Muscle of back (tissue), 11 donors: ENCODE measurements around the gene CEP112. TPM values are rescaled to one million over a fixed set of nuclear protein-coding genes. Genes with fewer than 3 reads are reported as not detected.

Source experiments
- DNase-seq, 3 donors: peaks; one replicate each; pipeline versions ENCODE4 v3.0.0 to v3.0.0-alpha.2; 2013
- polyA plus RNA-seq, 10 donors: library from polyadenylated mRNA; unstranded; fragments of 120-200 nt; gene quantifications; one replicate each; pipeline ENCODE4 v1.2.1, GENCODE V29; 2013; ENCODE audit not compliant: insufficient read length in 10 of 10

CEP112 gene
- polyA plus RNA-seq, 10 donors: 14.3 to 21.3 (median 17.8) TPM

DNA sequence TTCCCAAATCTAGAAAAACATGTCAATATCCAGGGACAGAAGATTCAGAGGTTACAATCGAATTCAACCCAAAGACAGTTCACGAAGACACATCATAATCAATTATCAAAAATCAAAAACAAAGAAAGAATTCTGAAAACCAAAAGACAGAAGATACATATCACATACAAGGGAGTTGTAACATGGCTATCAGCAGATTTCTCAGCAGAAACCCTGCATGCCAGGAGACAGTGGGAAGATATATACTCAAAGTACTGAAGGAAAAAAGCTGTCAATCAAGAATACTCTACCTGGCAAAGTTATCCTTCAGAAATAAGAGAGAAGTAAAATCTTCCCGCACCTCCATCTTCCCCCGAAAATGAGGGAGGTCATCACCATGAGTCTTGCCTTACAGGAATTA lies 258.6 kb downstream of the CEP112 start:
- no peak for DNase-seq

GRCh38 chr17:65931246-65932149 lies 260.4 kb downstream of the CEP112 start:
- peak in 1 of 3 donors; percentile 60 for DNase-seq

GRCh38 chr17:65930140-65930730 lies 261.7 kb downstream of the CEP112 start:
- DNase-seq: no peak

DNA sequence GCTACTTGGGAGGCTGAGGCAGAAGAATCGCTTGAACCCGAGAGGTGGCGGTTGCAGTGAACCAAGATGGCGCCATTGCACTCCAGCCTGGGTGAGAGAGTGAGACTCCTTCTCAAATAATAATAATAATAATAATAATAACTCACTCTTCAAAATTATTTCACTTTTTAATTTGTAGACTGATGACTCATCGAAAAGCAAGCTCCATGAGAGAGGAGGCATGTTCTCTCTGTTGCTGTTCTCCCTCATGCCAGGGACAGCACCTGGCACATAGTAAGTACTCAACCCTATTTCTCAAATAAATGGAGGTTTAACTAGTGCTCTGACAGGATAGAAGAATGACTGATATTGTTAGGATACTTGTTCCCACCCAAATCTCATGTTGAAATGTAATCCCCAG lies 265.3 kb downstream of the CEP112 start:
- no peak for DNase-seq

DNA sequence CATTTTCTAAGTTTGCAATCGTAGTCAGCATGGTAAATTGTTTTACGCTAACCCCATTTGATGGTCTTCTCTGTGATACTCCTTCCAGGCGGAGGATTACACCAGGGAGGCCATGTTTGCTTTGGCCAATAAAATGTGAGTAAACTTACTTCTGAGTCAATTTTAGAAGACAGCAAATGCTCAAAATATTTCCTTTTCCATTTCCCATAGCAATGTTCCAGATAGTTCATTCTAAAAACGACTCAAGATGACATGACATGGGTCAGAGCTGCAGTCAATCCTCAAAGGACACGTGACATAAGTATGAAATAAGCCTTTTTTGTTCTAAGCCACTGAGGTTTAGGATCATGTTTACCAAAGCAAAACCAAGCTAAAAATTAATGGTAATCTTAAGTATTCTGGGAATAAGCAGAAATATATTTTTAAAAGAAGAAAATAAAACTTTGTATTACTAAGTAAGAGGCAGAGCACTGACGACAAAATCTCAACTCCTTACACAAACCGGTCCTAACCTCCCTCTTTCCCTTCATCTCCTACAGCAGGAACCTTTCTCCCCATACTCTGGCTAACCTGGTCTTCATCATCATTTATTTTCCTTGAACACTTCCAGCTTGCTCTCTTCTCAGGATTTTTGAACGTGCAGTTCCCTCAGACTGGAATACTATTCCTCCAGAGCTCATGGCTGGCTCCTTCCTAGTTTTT lies 266.2 kb downstream of the CEP112 start:
- DNase-seq: peak in 2 of 3 donors; percentile 67 to 75

DNA sequence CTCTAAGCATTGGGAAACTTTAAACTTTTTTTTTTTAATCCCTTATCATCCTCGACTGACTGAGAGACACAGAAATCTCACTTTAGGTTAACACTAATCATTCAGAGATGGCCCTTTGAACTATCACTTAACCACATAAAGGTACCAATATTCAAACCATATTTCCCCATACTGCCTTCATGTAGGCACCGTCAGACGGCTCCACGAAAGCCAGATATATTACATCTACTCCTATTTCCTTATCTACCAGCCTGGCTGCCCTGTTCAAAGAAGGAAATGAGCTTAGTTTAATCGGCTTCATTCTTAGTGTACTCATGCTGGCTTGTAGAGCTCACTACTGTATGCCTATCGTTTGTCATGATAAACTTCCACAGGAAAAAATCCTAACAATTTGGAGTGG lies 270.9 kb downstream of the CEP112 start:
- no peak for DNase-seq

DNA sequence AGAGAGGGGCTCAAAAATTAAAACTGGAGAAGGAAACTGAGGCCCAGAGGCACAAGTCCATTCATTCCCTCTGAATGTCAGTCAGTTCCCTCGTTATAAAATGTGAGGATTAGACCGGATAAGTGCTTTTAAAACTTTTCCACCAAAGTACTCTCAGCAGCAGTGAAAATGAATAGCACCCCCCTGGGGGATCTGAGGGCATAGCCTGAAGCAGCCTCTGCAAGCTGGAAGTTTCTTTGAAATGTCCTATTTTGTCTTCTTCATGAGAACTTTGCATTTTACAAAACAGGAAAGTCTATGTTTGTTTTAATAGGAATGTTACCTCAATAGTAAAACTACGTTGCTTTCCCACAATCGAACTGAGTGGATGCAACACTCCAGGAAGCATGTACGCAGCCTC lies 273.0 kb downstream of the CEP112 start:
- no peak for DNase-seq

- peak in 2 of 3 donors; percentile 22 to 52 for DNase-seq
These were observed 273.4 kb downstream of the CEP112 start for GRCh38 chr17:65918500-65918899.

DNA sequence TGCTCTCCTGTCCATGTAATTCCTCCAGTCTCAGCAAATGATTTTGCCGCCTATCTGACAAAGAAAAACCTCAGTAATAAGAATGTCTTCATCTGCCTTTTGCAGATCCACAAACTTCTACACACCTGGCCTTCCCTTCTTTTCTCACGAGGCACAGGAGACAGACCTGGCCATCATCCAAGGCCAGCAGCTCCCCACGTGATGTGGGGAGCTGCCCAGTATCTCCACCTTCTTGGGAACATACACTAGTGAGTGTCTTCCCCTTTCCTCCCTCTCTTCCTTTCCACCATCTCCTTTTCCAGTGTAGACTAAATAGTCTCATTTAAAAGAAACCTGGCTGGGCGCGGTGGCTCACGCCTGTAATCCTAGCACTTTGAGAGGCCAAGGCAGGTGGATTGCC lies 274.4 kb downstream of the CEP112 start:
- no peak for DNase-seq

GRCh38 chr17:65916425-65916824 lies 275.5 kb downstream of the CEP112 start:
- DNase-seq: no peak

GRCh38 chr17:65914784-65915342 lies 277.1 kb downstream of the CEP112 start:
- no peak for DNase-seq

DNA sequence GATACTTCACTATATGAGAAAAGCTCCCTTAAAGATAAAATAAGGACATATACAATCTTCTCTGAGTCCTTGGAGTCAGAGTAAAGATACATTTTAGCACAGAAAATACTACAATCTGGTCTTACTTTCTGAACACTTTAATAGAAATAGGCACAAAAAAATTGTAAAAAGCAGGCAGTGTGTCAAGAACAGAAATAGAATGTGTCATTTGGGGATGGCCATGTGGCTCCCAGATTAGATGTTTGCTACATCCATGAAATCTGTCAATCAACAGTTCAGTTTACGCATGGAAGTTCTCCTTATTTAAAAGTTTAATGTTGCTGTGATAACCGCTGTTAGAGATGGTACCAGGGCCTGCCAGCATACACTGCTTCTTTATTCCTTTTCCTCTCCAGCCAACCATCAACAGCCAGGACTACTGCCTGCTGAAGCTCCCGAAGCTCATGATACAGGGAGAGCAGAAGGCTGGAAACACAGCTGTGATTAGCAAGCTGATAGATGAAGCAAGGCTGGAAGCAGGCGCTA lies 278.5 kb downstream of the CEP112 start:
- DNase-seq: peak in 2 of 3 donors; percentile 23 to 62

DNA sequence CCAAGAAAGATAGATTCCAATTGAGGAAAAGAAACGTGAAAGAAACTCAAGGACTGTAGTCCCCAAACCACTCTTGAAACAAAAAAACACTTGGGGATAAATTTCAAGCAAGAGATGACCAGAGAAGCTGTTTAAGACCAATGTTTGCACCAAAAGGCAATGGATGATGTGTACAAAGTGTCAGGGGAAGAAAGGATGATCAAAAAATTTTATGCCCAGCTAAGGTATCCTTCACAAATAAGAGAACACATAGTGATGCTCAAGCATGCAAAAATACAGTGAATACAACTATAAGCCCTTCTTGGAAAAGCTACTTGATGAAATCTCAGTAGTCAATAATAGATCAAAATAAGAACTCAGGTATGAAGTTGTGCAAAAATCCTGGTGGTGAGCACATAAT lies 281.1 kb downstream of the CEP112 start:
- DNase-seq: no peak

DNA sequence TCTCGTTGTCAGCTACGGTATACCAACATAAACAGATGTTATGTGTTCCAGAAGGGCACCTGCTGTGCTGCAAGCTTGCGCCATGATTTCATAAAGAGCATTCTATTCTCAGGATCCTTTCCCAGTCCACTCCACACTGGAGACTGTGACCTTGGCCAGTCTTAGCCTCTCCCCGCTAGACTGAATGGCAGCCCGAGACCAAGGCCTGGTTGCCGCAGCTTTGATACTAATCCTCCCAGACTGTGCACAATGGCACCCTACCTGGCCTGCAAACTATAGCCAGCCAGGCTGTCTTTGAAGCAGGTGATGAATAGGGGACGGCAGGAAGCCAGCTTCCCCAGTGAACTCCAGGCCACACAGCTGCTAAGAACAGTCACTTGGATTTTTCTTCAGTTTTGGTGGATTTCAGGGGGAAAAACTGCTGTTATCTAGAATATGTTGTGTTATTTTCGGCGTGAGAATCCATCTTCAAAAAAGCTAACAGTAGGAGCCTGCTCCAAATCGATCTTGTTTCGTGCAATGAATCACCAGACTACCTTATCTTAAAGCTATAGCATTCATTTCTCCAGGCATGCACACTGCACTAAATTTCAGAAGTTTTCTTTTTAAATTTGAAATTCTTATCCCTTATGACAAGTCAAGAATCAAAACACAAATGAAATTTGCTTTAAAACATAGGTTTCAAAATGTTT lies 289.0 kb downstream of the CEP112 start:
- peak in 1 of 3 donors; percentile 41 for DNase-seq

DNA sequence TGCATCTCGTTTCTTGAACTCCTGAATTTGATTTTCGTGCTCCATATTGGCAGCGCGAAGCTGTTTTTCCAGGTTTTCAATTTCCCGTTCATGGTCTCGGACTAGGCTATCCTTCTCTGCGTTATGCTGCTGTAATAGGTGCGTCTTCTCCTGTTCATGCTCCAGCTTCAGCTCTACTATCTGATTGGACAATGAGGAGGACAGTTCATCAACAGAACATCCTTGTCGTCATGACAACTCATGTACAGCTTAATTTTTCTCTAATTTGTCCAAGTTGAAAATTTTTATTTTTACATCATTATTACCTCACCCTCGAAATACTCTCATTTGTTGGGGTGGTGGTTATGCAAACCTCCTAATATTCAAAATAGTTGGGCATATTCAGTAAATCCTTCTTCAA lies 289.8 kb downstream of the CEP112 start:
- no peak for DNase-seq

DNA sequence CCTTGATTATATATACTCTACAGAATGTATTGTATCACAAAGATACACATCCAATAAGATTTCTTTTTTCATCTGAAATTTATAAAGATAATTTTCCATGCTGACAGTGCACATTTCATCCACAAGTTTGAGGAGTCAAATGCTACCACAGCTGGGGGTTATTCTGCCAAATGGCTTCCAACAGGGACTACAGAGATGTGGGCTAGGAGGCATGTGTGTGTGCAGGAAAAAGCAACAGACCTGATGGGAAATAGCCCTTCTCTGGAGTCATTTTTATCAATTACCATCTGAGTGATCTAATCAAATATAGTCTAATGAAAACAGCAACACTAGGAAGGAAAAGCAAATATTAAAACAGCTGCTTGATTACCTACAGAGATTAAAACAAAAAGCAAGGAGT lies 290.5 kb downstream of the CEP112 start:
- no peak for DNase-seq

GRCh38 chr17:65900216-65900615 lies 291.7 kb downstream of the CEP112 start:
- DNase-seq: peak in 2 of 3 donors; percentile 16 to 43

- no peak for DNase-seq
These were observed 293.3 kb downstream of the CEP112 start for GRCh38 chr17:65898651-65899050.

- no peak for DNase-seq
These were observed 295.0 kb downstream of the CEP112 start for GRCh38 chr17:65896889-65897288.

- no peak for DNase-seq
These were observed 296.0 kb downstream of the CEP112 start for GRCh38 chr17:65895969-65896368.

DNA sequence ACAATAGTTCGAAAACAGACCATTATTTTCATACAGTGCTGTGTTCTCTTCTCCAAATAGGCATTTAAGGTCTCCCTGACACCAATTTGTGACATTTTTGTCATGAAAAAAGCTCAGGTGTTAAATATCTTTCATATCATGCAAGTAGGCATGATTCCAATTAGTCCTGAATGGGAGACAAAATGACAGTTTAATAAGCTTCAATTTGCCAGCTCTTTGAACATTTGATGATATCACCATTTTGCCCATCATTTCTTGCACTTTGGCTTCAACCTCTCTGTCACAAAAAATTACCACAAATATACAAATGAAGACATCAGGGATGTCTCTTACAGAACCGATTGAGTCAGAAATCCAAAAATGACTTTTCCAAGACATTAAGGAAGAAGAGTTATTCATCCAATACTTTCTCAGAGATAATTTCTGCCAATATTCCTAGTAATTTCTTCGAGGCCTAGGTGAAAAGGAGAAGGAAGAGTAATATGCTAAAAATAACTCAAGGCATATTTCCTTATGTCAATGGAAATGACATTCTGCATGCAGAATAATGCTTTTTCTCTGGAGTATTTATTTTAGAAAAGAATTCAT lies 298.1 kb downstream of the CEP112 start:
- DNase-seq: no peak
